Right lobe of liver (tissue), 6 donors: ENCODE results near the gene FAM219A. TPM values are rescaled to one million over a fixed set of nuclear protein-coding genes. Genes with fewer than 3 reads are reported as not detected.
"Not testable (repeated sequence)": the region's sequence is repeated elsewhere in the genome, so short reads cannot be mapped to it uniquely, and the experiment has no call there.

Source experiments
- ATAC-seq, 4 donors: fragments of 200-7000 bp; cut with Tn5 transposase; one replicate each; pipeline ENCODE4 v1.9.1; 2020; ENCODE audit warnings: mild to moderate bottlenecking in 4 of 4, moderate library complexity in 4 of 4
- DNase-seq, 3 donors: peaks; one replicate each; pipeline ENCODE4 v3.0.0-alpha.2; 2020
- H3K27ac ChIP-seq, 3 donors: fragments of 200-600 bp; one replicate each; pipeline ENCODE4 v1.8.0; 2022
- H3K27me3 ChIP-seq, 2 donors: fragments of 200-600 bp; one replicate each; pipeline ENCODE4 v1.8.0; 2022
- H3K36me3 ChIP-seq, 4 donors: fragments of 200-600 bp; sonication (generic) in 1 of 4; one replicate each; pipeline versions ENCODE4 v1.5.1 to v1.8.0; 2017 to 2022; ENCODE audit warnings: control low read depth in 1 of 4
- H3K4me1 ChIP-seq, 4 donors: fragments of 200-600 bp; sonication (generic) in 1 of 4; one replicate each; pipeline versions ENCODE4 v1.5.1 to v1.8.0; 2017 to 2022; ENCODE audit warnings: control low read depth in 1 of 4
- H3K4me3 ChIP-seq, 3 donors: fragments of 200-600 bp; one replicate each; pipeline ENCODE4 v1.8.0; 2022
- H3K9me3 ChIP-seq, 4 donors: fragments of 200-600 bp; sonication (generic) in 1 of 4; one replicate each; pipeline versions ENCODE4 v1.5.1 to v1.8.0; 2017 to 2022; ENCODE audit warnings: control low read depth in 1 of 4
- POLR2A ChIP-seq: fragments of 450-650 bp; IDR thresholded peaks from one replicate; pipeline ENCODE4 v1.6.1; 2017; ENCODE audit warnings: antibody characterized with exemption, mild to moderate bottlenecking
- WGBS: methylation state at CpG from one replicate; pipeline ENCODE4 v1.1.6; 2018; ENCODE audit warnings: low coverage, low lambda C conversion rate; ENCODE audit not compliant: insufficient coverage; ENCODE audit errors: missing lambda C conversion rate; 5-methylcytosine and 5-hydroxymethylcytosine counted together
- intact Hi-C, 2 donors: fragments of 100-400 bp; cut with DNase I; formaldehyde crosslinking; loops; one replicate each; pipeline versions ENCODE4 v1.11.2 to v1.14.1; 2022
- total RNA-seq, 6 experiments: library from RNA; depleted of rRNA in 2 of 6; stranded (reverse); fragments of >200 nt in 2 of 6; fragmentation: NEBNext Ultra II Directional in 3 of 6; extraction: Animal tissue kit (Norgen Biotek cat#: 25700) in 3 of 6; gene quantifications; one replicate each; pipeline versions ENCODE4 v1.1.0 to v1.2.4, GENCODE V29; 2016 to 2023
- TF ChIP-seq, protein P1 (sequence below), 4 donors: fragments of 200-600 bp in 3 of 4; fragments of 450-650 bp in 1 of 4; IDR thresholded peaks; one replicate each; pipeline versions ENCODE4 v1.5.1 to v1.8.0; 2016 to 2022; ENCODE audit warnings: antibody characterized with exemption in 4 of 4, mild to moderate bottlenecking in 2 of 4
- donor health status: DM: no; HTN: yes; CAD: no.
- donor health status: DM: no; HTN: no; CAD: no.
- donor health status: DM: no; HTN: no; CAD: no.
- donor health status: DM: no; HTN: yes; CAD: no.
- donor health status: DM: no; HTN: yes; CAD: no.

Gene FAM219A
- total RNA-seq, 6 experiments from 2014 or later: 4.1 to 10.7 (median 5.3) TPM

DNA sequence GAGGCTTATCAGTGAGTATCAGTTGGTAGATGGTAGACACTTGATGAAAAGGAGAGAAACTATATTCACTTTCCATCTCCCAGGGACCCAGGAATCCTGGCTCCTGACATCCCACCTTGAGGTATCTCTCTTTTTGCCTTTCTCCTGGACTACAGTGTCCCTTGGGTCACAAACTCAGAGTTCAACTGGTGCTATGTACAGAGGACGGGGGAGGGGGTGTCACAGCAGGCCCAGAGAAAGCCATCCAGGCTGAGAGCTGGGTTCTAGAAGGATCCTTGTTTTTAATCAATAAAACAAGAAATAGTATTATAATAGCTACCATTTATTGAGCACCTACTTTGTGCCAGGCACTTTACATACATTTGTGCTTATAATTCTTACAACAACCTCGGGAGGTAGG lies 92.0 kb downstream of the FAM219A start:
- Histone ChIP-seq H3K36me3 (peaks cover 0 to 13% (median 3%) of the 10 kb centered on the region in 4 donors), H3K27me3 (no peaks in the 10 kb centered on the region), H3K27ac (no peak overlapping the region), H3K4me1 (peaks cover 0 to 41% (median 9%) of the 10 kb centered on the region in 4 donors), H3K9me3 (no peaks in the 10 kb centered on the region), H3K4me3 (no peak overlapping the region)
- WGBS: 66% methylated on average over 2 of the region's 2 CpGs
- intact Hi-C loops: no loop called here
- DNase-seq (no peak), ATAC-seq (peak in 1 of 4 donors; percentile 40)
- TF ChIP-seq, protein P1, sequence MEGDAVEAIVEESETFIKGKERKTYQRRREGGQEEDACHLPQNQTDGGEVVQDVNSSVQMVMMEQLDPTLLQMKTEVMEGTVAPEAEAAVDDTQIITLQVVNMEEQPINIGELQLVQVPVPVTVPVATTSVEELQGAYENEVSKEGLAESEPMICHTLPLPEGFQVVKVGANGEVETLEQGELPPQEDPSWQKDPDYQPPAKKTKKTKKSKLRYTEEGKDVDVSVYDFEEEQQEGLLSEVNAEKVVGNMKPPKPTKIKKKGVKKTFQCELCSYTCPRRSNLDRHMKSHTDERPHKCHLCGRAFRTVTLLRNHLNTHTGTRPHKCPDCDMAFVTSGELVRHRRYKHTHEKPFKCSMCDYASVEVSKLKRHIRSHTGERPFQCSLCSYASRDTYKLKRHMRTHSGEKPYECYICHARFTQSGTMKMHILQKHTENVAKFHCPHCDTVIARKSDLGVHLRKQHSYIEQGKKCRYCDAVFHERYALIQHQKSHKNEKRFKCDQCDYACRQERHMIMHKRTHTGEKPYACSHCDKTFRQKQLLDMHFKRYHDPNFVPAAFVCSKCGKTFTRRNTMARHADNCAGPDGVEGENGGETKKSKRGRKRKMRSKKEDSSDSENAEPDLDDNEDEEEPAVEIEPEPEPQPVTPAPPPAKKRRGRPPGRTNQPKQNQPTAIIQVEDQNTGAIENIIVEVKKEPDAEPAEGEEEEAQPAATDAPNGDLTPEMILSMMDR (IDR thresholded peaks at IDR 0.05): no peak
- TF ChIP-seq POLR2A: no peak

DNA sequence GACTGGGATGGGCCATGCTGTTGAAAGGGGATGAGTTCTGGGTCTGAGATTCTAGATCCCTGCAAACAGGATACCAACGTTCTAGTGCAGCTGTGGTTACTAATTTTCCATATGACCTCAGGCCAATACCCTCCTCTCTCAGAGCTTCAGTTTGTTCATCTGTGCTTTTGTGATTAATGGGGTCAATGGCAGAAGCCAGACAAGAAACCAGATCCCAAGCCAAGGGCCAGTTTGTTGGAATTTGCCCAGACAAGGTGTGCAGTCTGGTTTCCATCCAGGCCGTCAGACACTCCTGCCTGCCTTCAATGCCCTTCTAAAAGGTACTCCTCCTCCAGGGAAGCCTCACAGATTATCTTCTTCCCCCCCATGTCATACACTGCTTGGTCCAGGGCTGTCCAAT lies 93.1 kb downstream of the FAM219A start:
- TF ChIP-seq, protein P1 (IDR thresholded peaks at IDR 0.05): no peak
- TF ChIP-seq POLR2A: no peak
- ATAC-seq (peak; percentile 7 to 67 (median 54)), DNase-seq (no peak)
- Histone ChIP-seq H3K36me3 (peaks cover 0 to 3% (median 0%) of the 10 kb centered on the region in 4 donors), H3K4me1 (peaks cover 0 to 32% (median 6%) of the 10 kb centered on the region in 4 donors), H3K4me3 (no peak overlapping the region), H3K27me3 (no peaks in the 10 kb centered on the region), H3K9me3 (no peaks in the 10 kb centered on the region), H3K27ac (no peak overlapping the region)
- WGBS: 25% methylated on average over 2 of the region's 2 CpGs
- intact Hi-C loops: no loop called here

DNA sequence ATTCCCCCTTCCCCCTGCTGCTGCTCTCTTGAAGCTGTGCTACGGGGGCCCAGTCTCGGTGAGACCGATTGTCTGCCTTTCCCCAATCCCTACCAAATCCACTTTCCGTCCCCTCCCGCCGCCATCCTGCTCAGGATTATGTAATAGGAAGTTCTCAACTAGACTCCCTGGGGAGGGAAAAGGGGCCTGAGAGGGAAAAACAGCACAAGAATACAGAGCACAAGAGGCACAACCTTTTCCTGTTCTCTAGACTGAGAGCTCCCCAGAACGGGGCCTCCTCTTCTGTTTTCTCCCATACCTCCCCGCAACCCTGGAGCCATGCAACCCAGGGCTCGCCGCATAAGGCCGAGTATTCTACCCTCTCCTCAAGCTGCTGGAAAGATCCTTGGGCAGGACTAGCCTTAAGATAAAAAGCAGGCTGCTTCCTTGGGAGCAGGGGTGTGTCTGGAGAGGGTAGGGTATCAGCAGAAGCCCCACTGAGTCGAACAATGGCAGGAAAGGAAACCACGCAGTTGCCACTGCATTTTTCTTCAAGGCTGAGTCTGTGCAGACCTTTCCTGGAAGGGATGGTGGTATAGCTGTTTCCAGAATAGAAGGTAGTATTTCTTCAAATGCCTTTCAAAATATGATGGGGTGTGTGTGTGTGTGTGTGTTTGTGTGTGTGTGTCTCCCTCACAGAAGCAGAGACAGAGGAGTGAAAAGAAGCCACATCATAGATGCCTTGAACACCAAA lies 94.6 kb downstream of the FAM219A start:
- WGBS: 46% methylated on average over 10 of the region's 13 CpGs
- intact Hi-C loops: no loop called here
- H3K4me1 ChIP-seq: peaks cover 0 to 22% (median 6%) of the 10 kb centered on the region in 4 donors
- no peaks in the 10 kb centered on the region for H3K27me3 ChIP-seq
- H3K27ac ChIP-seq: no peak overlapping the region
- no peak for TF ChIP-seq POLR2A
- TF ChIP-seq, protein P1 (IDR thresholded peaks at IDR 0.05): no peak
- ATAC-seq: peak in 3 of 4 donors; percentile 39 to 64 (median 56)
- DNase-seq: no peak
- no peaks in the 10 kb centered on the region for H3K36me3 ChIP-seq
- H3K9me3 ChIP-seq: no peaks in the 10 kb centered on the region
- no peak overlapping the region for H3K4me3 ChIP-seq

DNA sequence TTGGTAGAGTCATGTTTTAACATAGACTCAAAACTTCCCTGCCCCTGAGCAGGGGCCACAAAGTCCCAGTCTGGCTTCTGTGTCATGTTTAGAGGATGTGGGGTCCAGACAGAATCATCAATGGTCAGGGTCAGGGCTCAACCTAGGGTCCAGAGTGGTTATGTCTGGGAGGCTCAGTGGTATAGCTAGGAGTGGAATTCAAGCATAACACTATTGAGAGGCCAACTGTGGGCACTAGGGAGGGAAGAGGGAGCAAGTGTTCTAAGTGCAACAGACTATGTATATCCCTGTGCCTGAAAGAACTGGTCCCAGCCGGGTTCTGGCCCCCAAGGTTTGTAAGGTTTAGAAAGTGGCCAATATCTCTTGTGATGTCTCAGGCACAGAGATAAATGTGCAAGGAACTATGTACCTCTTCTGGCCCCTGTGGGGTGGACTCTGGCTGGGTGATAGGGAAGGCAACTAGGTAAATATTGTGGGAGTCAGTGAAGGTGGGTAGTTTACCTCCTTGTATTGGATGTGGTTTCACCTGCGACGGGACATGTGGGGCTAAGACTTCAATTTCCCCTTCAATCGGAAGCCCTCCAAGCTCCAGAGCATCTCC lies 95.7 kb downstream of the FAM219A start:
- DNase-seq (no peak), ATAC-seq (no peak)
- Histone ChIP-seq H3K9me3 (no peaks in the 10 kb centered on the region), H3K4me3 (no peak overlapping the region), H3K27ac (no peak overlapping the region), H3K4me1 (peaks cover 0 to 22% (median 6%) of the 10 kb centered on the region in 4 donors), H3K36me3 (no peaks in the 10 kb centered on the region), H3K27me3 (no peaks in the 10 kb centered on the region)
- WGBS: 81% methylated on average over 3 of the region's 4 CpGs
- intact Hi-C loops: no loop called here
- TF ChIP-seq, protein P1 (IDR thresholded peaks at IDR 0.05): no peak
- no peak for TF ChIP-seq POLR2A

DNA sequence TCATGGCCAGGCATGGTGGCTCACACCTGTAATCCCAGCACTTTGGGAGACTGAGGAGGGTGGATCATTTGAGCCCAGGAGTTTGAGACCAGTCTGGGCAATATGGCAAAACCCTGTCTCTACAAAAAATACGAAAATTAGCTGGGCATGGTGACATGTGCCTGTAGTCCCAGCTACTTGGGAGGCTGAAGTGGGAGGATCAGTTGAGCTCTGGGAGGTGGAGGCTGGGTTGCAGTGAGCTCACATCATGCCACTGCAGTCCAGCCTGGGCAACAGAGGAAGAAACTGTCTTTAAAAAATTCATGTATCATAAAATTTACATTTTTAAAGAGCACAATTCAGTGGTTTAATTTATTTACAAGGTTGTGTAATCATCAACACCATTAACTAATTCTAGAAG lies 105.4 kb downstream of the FAM219A start:
- ATAC-seq, intact Hi-C loops, DNase-seq, H3K9me3 ChIP-seq, H3K36me3 ChIP-seq, H3K27me3 ChIP-seq: not testable (repeated sequence)
- peak overlapping the region; percentile 54 to 80 (median 76) for H3K27ac ChIP-seq
- H3K4me1 ChIP-seq: peaks cover 0 to 29% (median 5%) of the 10 kb centered on the region in 4 donors
- peak overlapping the region; percentile 8 to 45 (median 34) for H3K4me3 ChIP-seq
- WGBS: 60% methylated on average over 1 of the region's 1 CpG

DNA sequence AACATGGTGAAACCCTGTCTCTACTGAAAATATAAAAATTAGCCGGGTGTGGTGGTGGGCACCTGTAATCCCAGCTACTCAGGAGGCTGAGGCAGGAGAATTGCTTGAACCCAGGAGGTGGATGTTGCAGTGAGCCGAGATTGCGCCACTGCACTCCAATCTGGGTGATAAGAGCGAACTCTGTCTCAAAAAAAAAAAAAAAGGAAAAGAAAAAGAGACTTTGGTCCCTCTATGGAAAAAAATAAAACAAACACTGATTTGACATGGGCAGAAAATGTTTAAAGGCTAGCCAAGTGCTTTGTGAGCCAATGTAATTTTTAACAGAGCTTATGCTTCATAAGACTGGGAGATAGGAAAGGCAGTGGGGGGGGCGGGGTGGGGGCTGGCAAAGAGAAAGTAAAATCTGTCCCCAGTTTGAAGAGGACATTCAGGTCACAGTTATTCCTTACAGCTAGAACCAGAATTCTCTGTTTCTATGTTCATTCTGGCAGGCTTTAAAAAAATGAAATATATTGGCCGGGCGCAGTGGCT lies 106.2 kb downstream of the FAM219A start:
- peak overlapping the region; percentile 8 to 45 (median 34) for H3K4me3 ChIP-seq
- 48% methylated on average over 3 of the region's 7 CpGs for WGBS
- peak; percentile 72 to 91 (median 85) for ATAC-seq
- H3K27me3 ChIP-seq, H3K9me3 ChIP-seq, H3K36me3 ChIP-seq, intact Hi-C loops: not testable (repeated sequence)
- peaks cover 0 to 34% (median 7%) of the 10 kb centered on the region in 4 donors for H3K4me1 ChIP-seq
- H3K27ac ChIP-seq: peak overlapping the region; percentile 54 to 80 (median 76)
- peak; percentile 64 to 74 (median 72) for DNase-seq
